Measurements from ENCODE around the gene DDX6.
"Not testable (repeated sequence)": the region's sequence is repeated elsewhere in the genome, so short reads cannot be mapped to it uniquely, and the experiment has no call there.

DDX6 gene

GRCh38 chr11:118820412-118821357 lies 29.7 kb upstream of the DDX6 start:
- TF ChIP-seq EZH2 (IDR thresholded peaks at IDR 0.05; ENCODE audit: borderline replicate concordance, low read length): no peak
- no peak for TF ChIP-seq CTCF (IDR thresholded peaks at IDR 0.05; ENCODE audit: low read length)
- peak overlapping the region; percentile 66 for H3K9ac ChIP-seq (ENCODE audit: low read length)
- H3K27me3 ChIP-seq (ENCODE audit: insufficient read depth, low read length): no peaks in the 10 kb centered on the region
- no peak overlapping the region for H2AFZ ChIP-seq (ENCODE audit: low read length)
- H3F3A ChIP-seq (ENCODE audit: insufficient read depth, low read length): peaks cover 3% of the 10 kb centered on the region; the same call in 1 of the 2 replicates
- peak overlapping the region; percentile 44 for H3K4me3 ChIP-seq (ENCODE audit: low read depth, low read length, poor library complexity, severe bottlenecking)
- peak overlapping the region; percentile 69 for H3K4me2 ChIP-seq (ENCODE audit: low read length)
- no peaks in the 10 kb centered on the region for H3K36me3 ChIP-seq (ENCODE audit: insufficient read depth, low read length)
- H3K4me1 ChIP-seq (ENCODE audit: insufficient read depth, low read length, severe bottlenecking): peaks cover 54% of the 10 kb centered on the region
- no peaks in the 10 kb centered on the region for H3K9me2 ChIP-seq (ENCODE audit: low read depth, low read length)
- no peaks in the 10 kb centered on the region for H3K9me3 ChIP-seq (ENCODE audit: low read length)
- no peaks in the 10 kb centered on the region for H4K20me1 ChIP-seq (ENCODE audit: insufficient read depth, low read length)
- no peaks in the 10 kb centered on the region for H3K79me2 ChIP-seq (ENCODE audit: insufficient read depth, low read length)
- peak overlapping the region; percentile 99 for H3K27ac ChIP-seq (ENCODE audit: low read depth, low read length, poor library complexity, severe bottlenecking)

- not testable (repeated sequence) for H3K9me3 ChIP-seq (ENCODE audit: low read length); H3K36me3 ChIP-seq (ENCODE audit: insufficient read depth, low read length); H2AFZ ChIP-seq (ENCODE audit: low read length); H3F3A ChIP-seq (ENCODE audit: insufficient read depth, low read length); H3K79me2 ChIP-seq (ENCODE audit: insufficient read depth, low read length); H4K20me1 ChIP-seq (ENCODE audit: insufficient read depth, low read length); H3K9me2 ChIP-seq (ENCODE audit: low read depth, low read length); H3K27me3 ChIP-seq (ENCODE audit: insufficient read depth, low read length)
- Histone ChIP-seq H3K4me3 (ENCODE audit: low read depth, low read length, poor library complexity, severe bottlenecking) (peak overlapping the region; percentile 44), H3K9ac (ENCODE audit: low read length) (peak overlapping the region; percentile 66), H3K27ac (ENCODE audit: low read depth, low read length, poor library complexity, severe bottlenecking) (peak overlapping the region; percentile 99), H3K4me1 (ENCODE audit: insufficient read depth, low read length, severe bottlenecking) (peaks cover 54% of the 10 kb centered on the region), H3K4me2 (ENCODE audit: low read length) (peak overlapping the region; percentile 69)
Observed at GRCh38 chr11:118820025-118820379, 29.0 kb upstream of the DDX6 start.

GRCh38 chr11:118819334-118820024 lies 28.5 kb upstream of the DDX6 start:
- peak overlapping the region; percentile 99 for H3K27ac ChIP-seq (ENCODE audit: low read depth, low read length, poor library complexity, severe bottlenecking)
- TF ChIP-seq CTCF (IDR thresholded peaks at IDR 0.05; ENCODE audit: low read length) (no peak), EZH2 (IDR thresholded peaks at IDR 0.05; ENCODE audit: borderline replicate concordance, low read length) (no peak)
- no peaks in the 10 kb centered on the region for H3K27me3 ChIP-seq (ENCODE audit: insufficient read depth, low read length)
- H3F3A ChIP-seq (ENCODE audit: insufficient read depth, low read length): peaks cover 3% of the 10 kb centered on the region; the same call in 1 of the 2 replicates
- peak overlapping the region; percentile 67 for H3K4me2 ChIP-seq (ENCODE audit: low read length)
- H3K4me3 ChIP-seq (ENCODE audit: low read depth, low read length, poor library complexity, severe bottlenecking): no peak overlapping the region
- peak overlapping the region; percentile 65 for H3K9ac ChIP-seq (ENCODE audit: low read length)
- no peaks in the 10 kb centered on the region for H3K36me3 ChIP-seq (ENCODE audit: insufficient read depth, low read length)
- no peaks in the 10 kb centered on the region for H3K9me3 ChIP-seq (ENCODE audit: low read length)
- no peaks in the 10 kb centered on the region for H3K79me2 ChIP-seq (ENCODE audit: insufficient read depth, low read length)
- 0 out of 2 replicates have a peak overlapping the region, but pooled peaks have one; percentile 88 for H2AFZ ChIP-seq (ENCODE audit: low read length)
- H3K4me1 ChIP-seq (ENCODE audit: insufficient read depth, low read length, severe bottlenecking): peaks cover 50% of the 10 kb centered on the region
- H3K9me2 ChIP-seq (ENCODE audit: low read depth, low read length): no peaks in the 10 kb centered on the region
- no peaks in the 10 kb centered on the region for H4K20me1 ChIP-seq (ENCODE audit: insufficient read depth, low read length)

All from OCI-LY1 (cell line).